ENCODE results near the gene SDK1.

The SDK1 gene

GRCh38 chr7:3285652-3286051, 15.4 kb upstream of the SDK1 start:
- DNase-seq = no peak

GRCh38 chr7:3289996-3290395, 11.1 kb upstream of the SDK1 start:
- no peak for DNase-seq

GRCh38 chr7:3292694-3293093, 8.4 kb upstream of the SDK1 start:
- DNase-seq = no peak

GRCh38 chr7:3294432-3295100, 6.5 kb upstream of the SDK1 start:
- peak; percentile 90 for DNase-seq

DNA sequence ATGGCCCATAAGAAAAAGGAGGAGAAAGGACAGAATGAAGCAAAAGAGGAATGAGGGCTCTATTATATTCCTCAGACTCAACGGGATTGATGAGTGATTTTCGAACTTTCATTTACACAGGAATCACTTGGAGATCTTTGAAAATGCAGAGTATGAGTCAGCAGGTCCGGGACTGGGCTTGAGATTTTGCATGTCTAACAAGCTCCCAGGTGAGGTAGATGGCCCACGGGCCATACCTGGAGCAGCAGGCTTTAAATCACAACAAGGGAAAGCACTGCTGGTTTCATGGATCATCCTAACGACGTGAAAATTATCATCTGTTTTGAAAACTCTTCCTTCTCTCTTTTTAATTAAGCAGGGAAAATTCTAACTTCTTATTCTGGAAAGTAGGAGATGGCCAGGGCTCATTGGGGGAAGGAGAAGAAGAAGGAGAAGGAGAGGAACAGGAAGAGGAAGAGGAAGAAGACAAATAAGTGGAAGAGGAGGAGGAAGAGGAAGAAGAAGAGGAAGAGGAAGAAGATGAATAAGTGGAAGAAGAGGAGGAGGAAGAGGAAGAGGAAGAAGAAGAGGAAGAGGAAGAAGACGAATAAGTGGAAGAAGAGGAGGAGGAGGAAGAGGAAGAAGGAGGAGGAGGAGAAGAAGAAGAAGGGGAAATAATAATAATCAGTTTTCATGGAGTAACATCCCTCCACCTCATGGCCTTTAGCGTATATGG, 3.8 kb upstream of the SDK1 start:
- no peak for DNase-seq

DNA sequence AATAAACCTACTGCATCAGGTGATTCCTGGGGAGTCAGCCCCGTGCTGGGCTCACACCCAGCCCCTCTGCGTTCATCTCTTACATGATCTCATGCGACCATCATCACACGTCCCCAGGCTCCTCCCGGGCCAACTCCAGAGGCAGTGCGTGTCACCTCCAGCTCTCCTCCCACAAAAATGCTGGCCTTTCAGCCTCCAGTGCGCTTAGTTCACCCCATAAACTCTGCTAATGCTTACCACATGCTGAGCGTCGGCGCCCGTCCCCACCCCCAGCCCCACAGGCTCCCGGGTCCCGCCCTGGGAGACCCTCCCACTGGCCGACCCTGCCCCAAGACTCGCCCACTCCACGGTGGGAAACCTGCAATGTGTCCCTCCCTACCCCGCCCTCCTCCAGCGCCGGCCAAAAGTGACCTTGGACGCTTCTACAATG, 816 bp upstream of the SDK1 start:
- peak; percentile 30 for DNase-seq

- DNase-seq = no peak
Measured at GRCh38 chr7:3301449-3301731, 338 bp downstream of the SDK1 start.

- DNase-seq = peak; percentile 28
Measured at GRCh38 chr7:3301831-3302618, 973 bp downstream of the SDK1 start.

DNA sequence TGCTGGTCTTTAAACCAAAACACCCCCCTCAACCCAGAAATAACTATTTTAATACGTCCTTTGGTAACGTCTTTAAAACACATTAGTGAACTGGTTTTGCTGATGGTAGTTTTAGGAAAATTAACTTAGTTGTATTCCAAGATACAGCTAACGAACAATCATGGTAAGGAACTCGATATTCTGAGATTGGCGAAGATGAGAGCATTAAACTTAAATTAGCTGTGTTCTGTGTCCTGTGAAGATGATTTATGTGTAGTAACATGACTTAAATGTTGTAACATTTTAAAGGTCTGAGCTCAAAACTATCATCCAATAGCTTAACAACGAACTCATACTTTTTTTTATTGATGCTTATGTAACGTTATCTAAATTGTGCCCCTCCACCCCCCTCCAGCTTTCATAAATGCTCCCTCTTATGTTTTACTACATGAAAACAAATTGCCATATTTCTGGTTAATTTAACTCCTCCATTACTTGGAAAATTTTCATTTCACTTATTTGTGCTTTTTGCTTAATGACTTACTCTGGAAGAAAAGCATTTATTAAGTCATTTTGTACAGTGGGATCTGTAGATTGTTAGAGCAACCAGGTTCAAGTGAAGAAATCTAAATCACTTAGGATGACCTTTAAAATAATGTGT, 1.7 kb downstream of the SDK1 start:
- DNase-seq = no peak

DNA sequence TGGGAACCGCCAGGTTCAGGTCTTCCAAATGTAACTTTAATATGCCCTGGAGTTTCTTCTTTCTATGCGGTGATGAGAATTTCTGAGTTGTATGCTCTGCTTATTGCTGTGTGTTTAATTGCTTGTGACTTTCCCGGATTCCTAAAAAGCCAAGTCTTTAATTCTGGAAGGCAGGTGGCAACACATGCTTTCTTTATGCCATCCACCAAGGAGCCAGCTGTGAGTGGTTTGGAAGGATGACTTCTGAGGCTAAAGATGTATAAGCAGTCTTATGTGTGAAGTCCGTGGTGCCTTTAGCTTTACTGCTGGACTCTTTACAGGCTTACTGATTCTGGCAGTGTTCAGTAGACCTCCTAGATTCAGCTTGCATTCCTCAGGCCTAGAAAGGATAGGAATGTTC, 3.1 kb downstream of the SDK1 start:
- no peak for DNase-seq

GRCh38 chr7:3307435-3307834, 6.4 kb downstream of the SDK1 start:
- no peak for DNase-seq

- DNase-seq = no peak
Measured at GRCh38 chr7:3309140-3309539, 8.1 kb downstream of the SDK1 start.

- no peak for DNase-seq
Measured at GRCh38 chr7:3309956-3310355, 8.9 kb downstream of the SDK1 start.

DNA sequence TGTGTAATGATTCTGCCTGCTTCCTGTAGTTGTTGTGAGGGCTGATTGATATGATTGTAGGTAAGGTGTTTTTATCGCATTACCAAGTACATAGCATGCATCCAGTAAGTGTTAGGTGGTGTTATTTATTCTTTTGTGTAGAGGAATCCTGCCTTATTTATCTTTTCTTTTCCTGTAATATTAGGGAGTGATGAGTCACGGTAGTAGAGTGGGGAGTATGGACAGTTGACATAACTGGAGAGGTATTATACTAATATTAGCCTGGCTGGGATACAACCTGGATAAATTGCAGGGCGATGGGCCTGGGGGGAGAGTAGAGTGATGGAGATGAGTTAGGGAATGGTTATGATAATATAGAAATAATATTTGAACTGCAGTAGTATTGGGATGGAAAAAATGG, 9.8 kb downstream of the SDK1 start:
- no peak for DNase-seq

GRCh38 chr7:3312583-3312982, 11.5 kb downstream of the SDK1 start:
- no peak for DNase-seq

GRCh38 chr7:3318874-3319273, 17.8 kb downstream of the SDK1 start:
- DNase-seq = no peak

DNA sequence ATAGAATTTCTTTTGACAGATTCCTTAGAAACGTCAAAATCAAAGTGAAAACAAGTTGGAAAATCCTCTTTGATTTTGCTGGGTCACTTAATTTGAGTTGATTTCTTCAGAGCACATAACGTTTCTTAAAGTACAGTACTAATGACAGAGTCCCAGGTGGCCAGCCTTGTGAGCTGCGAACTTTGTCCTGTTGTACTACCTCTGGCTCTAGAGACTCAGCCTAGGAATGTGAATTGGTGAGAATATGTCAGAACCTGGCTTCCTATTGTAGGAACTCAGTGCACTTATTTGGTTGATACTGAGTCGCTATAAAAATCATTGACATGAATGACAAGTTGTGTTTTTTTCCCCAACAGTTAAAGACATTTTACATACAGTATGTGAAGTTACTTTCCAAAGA, 20.2 kb downstream of the SDK1 start:
- no peak for DNase-seq

GRCh38 chr7:3321745-3322144, 20.7 kb downstream of the SDK1 start:
- no peak for DNase-seq

DNA sequence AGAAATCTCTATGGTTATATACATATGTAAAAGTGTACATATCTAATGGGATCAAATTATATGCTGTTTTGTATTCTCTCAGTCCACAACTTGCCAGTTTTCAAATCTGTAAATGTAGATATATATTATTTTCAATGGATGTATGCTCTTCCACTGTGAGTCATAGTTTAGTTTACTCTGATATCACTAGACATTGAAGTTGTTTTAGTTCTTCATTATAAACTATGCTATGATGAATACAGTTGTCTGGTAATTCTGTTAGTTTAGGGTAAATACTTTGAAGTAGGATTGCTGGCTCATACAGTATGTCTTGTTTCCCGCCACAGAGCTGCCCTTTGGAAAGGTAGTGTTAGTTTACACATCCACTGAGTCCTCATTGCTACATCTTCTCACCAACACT, 25.2 kb downstream of the SDK1 start:
- DNase-seq = no peak

DNA sequence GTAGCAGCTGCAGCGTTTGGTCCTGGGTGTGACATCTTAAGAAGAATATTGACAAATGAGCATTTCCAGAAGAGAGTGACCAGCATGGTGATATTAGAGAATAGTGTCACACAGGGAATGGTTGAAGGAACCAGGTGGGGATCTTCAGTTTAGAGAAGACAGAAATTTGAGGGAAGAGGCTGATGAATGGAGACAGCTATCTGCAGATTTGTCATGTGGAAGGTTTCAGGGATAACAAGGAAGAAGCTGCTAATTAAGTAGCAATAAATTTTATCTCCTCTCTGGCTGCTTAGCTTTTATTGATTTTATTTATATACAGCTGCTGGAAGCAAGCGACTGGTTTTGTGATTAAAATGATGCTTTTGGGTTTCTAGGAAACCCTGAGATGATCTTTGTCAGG, 26.0 kb downstream of the SDK1 start:
- DNase-seq = no peak

DNA sequence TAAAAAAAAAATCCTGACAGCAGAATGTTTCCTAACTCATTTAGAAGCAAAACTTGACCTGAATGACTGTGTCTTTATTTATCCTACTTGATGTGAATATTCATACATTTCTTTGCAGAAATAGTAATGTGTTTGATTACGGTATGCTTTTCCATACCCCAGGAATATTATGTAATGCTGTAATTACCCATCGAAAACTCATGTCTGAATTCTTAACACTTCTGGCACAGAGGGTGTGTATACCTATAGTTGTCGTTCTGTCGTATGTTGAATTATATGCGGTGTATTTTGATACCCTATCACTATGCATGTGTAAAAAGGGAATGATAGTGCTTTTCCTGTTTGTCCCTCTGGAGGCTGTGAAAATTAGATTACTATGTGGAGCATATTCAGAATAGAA, 26.6 kb downstream of the SDK1 start:
- DNase-seq = no peak

GRCh38 chr7:3332308-3332707, 31.3 kb downstream of the SDK1 start:
- DNase-seq = no peak

- no peak for DNase-seq
Measured at GRCh38 chr7:3333861-3334260, 32.8 kb downstream of the SDK1 start.

Measured in NCI-H1436 (cell line).